Gastrocnemius medialis (tissue), 4 donors: ENCODE results near the gene RFPL4A.
"Not testable (repeated sequence)": the region's sequence is repeated elsewhere in the genome, so short reads cannot be mapped to it uniquely, and the experiment has no call there.

ENCODE experiments used
- POLR2A ChIP-seq, 2 donors: fragments of 450-650 bp; IDR thresholded peaks; one replicate each; pipeline ENCODE4 v1.6.1; 2017; ENCODE audit warnings: antibody characterized with exemption in 2 of 2, mild to moderate bottlenecking in 2 of 2, moderate library complexity in 2 of 2
- TF ChIP-seq, protein P1 (sequence below), 5 experiments: fragments of 450-650 bp in 3 of 5; fragments of 200-600 bp in 2 of 5; sonication (generic) in 2 of 5; IDR thresholded peaks in 4 of 5; conservative IDR thresholded peaks in 1 of 5; 1 replicate in 4 of 5; 2 replicates in 1 of 5; pipeline ENCODE4 v1.5.1; 2016 to 2019; ENCODE audit warnings: antibody characterized with exemption in 5 of 5, mild to moderate bottlenecking in 3 of 5, moderate library complexity in 3 of 5

DNA sequence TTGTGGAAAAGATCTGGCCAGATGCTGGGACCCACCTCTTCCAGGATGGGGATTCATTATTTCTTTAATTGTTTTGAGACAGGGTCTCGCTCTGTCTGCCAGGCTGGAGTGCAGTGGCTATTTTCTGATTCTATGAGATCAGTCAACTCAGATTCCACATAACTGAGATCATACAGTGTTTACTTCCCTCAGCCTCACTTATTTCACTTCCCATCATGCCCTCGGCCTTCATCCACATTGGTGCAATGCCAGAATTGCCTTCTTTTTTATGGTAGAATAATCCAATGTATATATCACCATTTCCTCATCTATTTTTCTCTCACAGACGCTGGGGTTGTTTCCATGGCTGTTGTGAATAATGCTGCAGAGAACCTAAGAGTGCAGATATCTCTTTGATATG, 10.7 kb downstream of the RFPL4A start:
- TF ChIP-seq, protein P1, sequence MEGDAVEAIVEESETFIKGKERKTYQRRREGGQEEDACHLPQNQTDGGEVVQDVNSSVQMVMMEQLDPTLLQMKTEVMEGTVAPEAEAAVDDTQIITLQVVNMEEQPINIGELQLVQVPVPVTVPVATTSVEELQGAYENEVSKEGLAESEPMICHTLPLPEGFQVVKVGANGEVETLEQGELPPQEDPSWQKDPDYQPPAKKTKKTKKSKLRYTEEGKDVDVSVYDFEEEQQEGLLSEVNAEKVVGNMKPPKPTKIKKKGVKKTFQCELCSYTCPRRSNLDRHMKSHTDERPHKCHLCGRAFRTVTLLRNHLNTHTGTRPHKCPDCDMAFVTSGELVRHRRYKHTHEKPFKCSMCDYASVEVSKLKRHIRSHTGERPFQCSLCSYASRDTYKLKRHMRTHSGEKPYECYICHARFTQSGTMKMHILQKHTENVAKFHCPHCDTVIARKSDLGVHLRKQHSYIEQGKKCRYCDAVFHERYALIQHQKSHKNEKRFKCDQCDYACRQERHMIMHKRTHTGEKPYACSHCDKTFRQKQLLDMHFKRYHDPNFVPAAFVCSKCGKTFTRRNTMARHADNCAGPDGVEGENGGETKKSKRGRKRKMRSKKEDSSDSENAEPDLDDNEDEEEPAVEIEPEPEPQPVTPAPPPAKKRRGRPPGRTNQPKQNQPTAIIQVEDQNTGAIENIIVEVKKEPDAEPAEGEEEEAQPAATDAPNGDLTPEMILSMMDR (IDR thresholded peaks at IDR 0.05 in 4 of 5, conservative IDR thresholded peaks at IDR 0.05 in 1 of 5): not testable (repeated sequence)
- not testable (repeated sequence) for TF ChIP-seq POLR2A (IDR thresholded peaks at IDR 0.05)
